ENCODE measurements around the gene SMYD5.

- TF ChIP-seq CTCF (IDR thresholded peaks at IDR 0.05; ENCODE audit: insufficient read depth, low read length, poor library complexity, severe bottlenecking), result no peak
- no peak for TF ChIP-seq EZH2phosphoT487 (conservative IDR thresholded peaks at IDR 0.05; ENCODE audit: low read length)
Observed at GRCh38 chr2:73203055-73203681, 10.9 kb upstream of the SMYD5 start.
